ENCODE data around the gene CLDN9. TPM values are rescaled to one million over a fixed set of nuclear protein-coding genes. Genes with fewer than 3 reads are reported as not detected.

The CLDN9 gene
- total and polyA plus RNA-seq, 4 donors: 0.05 to 0.32 (median 0.25) TPM

GRCh38 chr16:2987833-2988232 lies 24.9 kb upstream of the CLDN9 start:
- Histone ChIP-seq H3K9me3 (ENCODE audit: control insufficient read depth in 4 of 4, low read length in 3 of 4) (no peaks in the 10 kb centered on the region), H3K4me3 (ENCODE audit: low read depth in 1 of 3, low read length in 3 of 3) (no peak overlapping the region), H3K27ac (ENCODE audit: low read depth in 1 of 2, low read length in 2 of 2) (no peak overlapping the region), H3K36me3 (ENCODE audit: control insufficient read depth in 4 of 4, insufficient read depth in 3 of 4, low read depth in 1 of 4, low read length in 3 of 4) (no peaks in the 10 kb centered on the region), H3K4me1 (ENCODE audit: control insufficient read depth in 4 of 4, insufficient read depth in 4 of 4, low read length in 3 of 4) (peaks cover 0 to 17% (median 9%) of the 10 kb centered on the region in 4 donors), H3K27me3 (ENCODE audit: control insufficient read depth in 4 of 4, insufficient read depth in 4 of 4, low read length in 3 of 4) (no peaks in the 10 kb centered on the region), H3K9ac (ENCODE audit: low read depth in 1 of 2, low read length in 2 of 2) (no peak overlapping the region)
- TF ChIP-seq RAD21 (IDR thresholded peaks at IDR 0.05): no peak
- no peak for TF ChIP-seq NR2F2 (IDR thresholded peaks at IDR 0.05)
- TF ChIP-seq CTCF (IDR thresholded peaks at IDR 0.05; ENCODE audit: low read depth, low read length, missing input control): no peak
- TF ChIP-seq EGR1 (IDR thresholded peaks at IDR 0.05; ENCODE audit: low read depth in 2 of 2): no peak
- no peak for TF ChIP-seq ATF3 (IDR thresholded peaks at IDR 0.05)
- TF ChIP-seq HNF4G (IDR thresholded peaks at IDR 0.05): no peak
- no peak for TF ChIP-seq YY1 (IDR thresholded peaks at IDR 0.05)
- TF ChIP-seq FOXA1 (IDR thresholded peaks at IDR 0.05): no peak
- TF ChIP-seq TAF1 (conservative IDR thresholded peaks at IDR 0.05): no peak
- TF ChIP-seq ZBTB33 (IDR thresholded peaks at IDR 0.05): no peak
- no peak for TF ChIP-seq GABPA (IDR thresholded peaks at IDR 0.05 in 1 of 2, conservative IDR thresholded peaks at IDR 0.05 in 1 of 2)
- TF ChIP-seq FOXA2 (IDR thresholded peaks at IDR 0.05): no peak
- TF ChIP-seq HNF4A (conservative IDR thresholded peaks at IDR 0.05): no peak
- 84% methylated on average over 8 of the region's 8 CpGs for WGBS
- no peak for DNase-seq (ENCODE audit: low spot score)

GRCh38 chr16:2988590-2989099 lies 24.1 kb upstream of the CLDN9 start:
- Histone ChIP-seq H3K4me3 (ENCODE audit: low read depth in 1 of 3, low read length in 3 of 3) (no peak overlapping the region), H3K27ac (ENCODE audit: low read depth in 1 of 2, low read length in 2 of 2) (no peak overlapping the region), H3K9ac (ENCODE audit: low read depth in 1 of 2, low read length in 2 of 2) (no peak overlapping the region), H3K27me3 (ENCODE audit: control insufficient read depth in 4 of 4, insufficient read depth in 4 of 4, low read length in 3 of 4) (no peaks in the 10 kb centered on the region), H3K36me3 (ENCODE audit: control insufficient read depth in 4 of 4, insufficient read depth in 3 of 4, low read depth in 1 of 4, low read length in 3 of 4) (no peaks in the 10 kb centered on the region), H3K4me1 (ENCODE audit: control insufficient read depth in 4 of 4, insufficient read depth in 4 of 4, low read length in 3 of 4) (peaks cover 0 to 17% (median 9%) of the 10 kb centered on the region in 4 donors), H3K9me3 (ENCODE audit: control insufficient read depth in 4 of 4, low read length in 3 of 4) (no peaks in the 10 kb centered on the region)
- WGBS: 84% methylated on average over 8 of the region's 8 CpGs
- TF ChIP-seq RAD21 (IDR thresholded peaks at IDR 0.05) (no peak), YY1 (IDR thresholded peaks at IDR 0.05) (no peak), HNF4G (IDR thresholded peaks at IDR 0.05) (no peak), NR2F2 (IDR thresholded peaks at IDR 0.05) (no peak), FOXA1 (IDR thresholded peaks at IDR 0.05) (no peak), CTCF (IDR thresholded peaks at IDR 0.05; ENCODE audit: low read depth, low read length, missing input control) (no peak), RXRA (IDR thresholded peaks at IDR 0.05) (no peak), ZBTB33 (IDR thresholded peaks at IDR 0.05) (no peak), JUND (IDR thresholded peaks at IDR 0.05) (no peak), ATF3 (IDR thresholded peaks at IDR 0.05) (no peak), TAF1 (conservative IDR thresholded peaks at IDR 0.05) (no peak), FOXA2 (IDR thresholded peaks at IDR 0.05) (no peak), REST (IDR thresholded peaks at IDR 0.05) (no peak)
- no peak for DNase-seq (ENCODE audit: low spot score)

Data from liver (tissue), 9 donors.